HL-60 (cell line): ENCODE data around the gene MYCBP.

ENCODE experiments used
- DNase-seq, 2 experiments: peaks; one replicate each; pipeline ENCODE4 v3.0.0-alpha.2; 2010 to 2020; ENCODE audit warnings: low read depth in 1 of 2, low spot score in 1 of 2
- H3K27ac ChIP-seq: fragments of 250-450 bp; sonication (Bioruptor Pico); replicated peaks from 2 replicates; pipeline ENCODE4 v1.5.1; 2020; ENCODE audit warnings: mild to moderate bottlenecking, moderate library complexity
- H3K27me3 ChIP-seq: fragments of 250-450 bp; sonication (Bioruptor Pico); 2 replicates; pipeline ENCODE4 v1.5.1; 2021; ENCODE audit warnings: mild to moderate bottlenecking, moderate library complexity; ENCODE audit not compliant: insufficient read depth, poor library complexity, severe bottlenecking
- H3K4me3 ChIP-seq: replicated peaks from 2 replicates; pipeline ENCODE4 v1.5.1; 2011; ENCODE audit warnings: mild to moderate bottlenecking, control low read depth, low read length; ENCODE audit not compliant: insufficient read depth
- CTCF ChIP-seq: IDR thresholded peaks from one replicate; pipeline ENCODE4 v1.5.1; 2011; ENCODE audit warnings: low read length, control low read depth, inconsistent platforms; ENCODE audit not compliant: insufficient read depth
- GABPA ChIP-seq: IDR thresholded peaks from 2 replicates; pipeline ENCODE4 v1.6.1; 2012; ENCODE audit warnings: low read depth
- POLR2AphosphoS5 ChIP-seq: IDR thresholded peaks from 2 replicates; pipeline ENCODE4 v1.6.1; 2012; ENCODE audit warnings: low read depth
- SPI1 ChIP-seq: IDR thresholded peaks from 2 replicates; pipeline ENCODE4 v1.6.1; 2012; ENCODE audit warnings: low read depth, mild to moderate bottlenecking, borderline replicate concordance
- TF ChIP-seq, protein P1 (sequence below): IDR thresholded peaks from 2 replicates; pipeline ENCODE4 v1.6.1; 2012; ENCODE audit warnings: low read depth; ENCODE audit not compliant: insufficient replicate concordance

MYCBP gene

DNA sequence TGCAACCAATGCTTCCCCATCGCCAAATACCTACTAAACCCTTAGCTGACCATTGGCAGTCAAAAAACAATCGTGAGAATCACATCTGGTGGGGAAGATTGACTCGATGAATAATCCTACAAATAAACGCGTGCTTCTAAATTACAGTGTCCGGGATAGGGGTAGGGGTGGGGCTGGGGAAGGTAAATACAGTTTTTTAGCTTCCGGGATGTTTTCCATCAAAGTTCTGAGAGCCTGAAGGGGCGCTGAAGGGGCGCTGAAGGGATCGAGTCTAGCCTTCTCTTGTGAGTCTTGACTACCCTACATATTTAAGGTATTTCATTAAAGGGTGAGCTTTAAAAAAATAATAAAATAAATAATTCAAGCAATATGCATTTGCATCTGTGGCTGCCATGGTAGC lies 54.1 kb downstream of the MYCBP start:
- H3K27me3 ChIP-seq = no peaks in the 10 kb centered on the region

DNA sequence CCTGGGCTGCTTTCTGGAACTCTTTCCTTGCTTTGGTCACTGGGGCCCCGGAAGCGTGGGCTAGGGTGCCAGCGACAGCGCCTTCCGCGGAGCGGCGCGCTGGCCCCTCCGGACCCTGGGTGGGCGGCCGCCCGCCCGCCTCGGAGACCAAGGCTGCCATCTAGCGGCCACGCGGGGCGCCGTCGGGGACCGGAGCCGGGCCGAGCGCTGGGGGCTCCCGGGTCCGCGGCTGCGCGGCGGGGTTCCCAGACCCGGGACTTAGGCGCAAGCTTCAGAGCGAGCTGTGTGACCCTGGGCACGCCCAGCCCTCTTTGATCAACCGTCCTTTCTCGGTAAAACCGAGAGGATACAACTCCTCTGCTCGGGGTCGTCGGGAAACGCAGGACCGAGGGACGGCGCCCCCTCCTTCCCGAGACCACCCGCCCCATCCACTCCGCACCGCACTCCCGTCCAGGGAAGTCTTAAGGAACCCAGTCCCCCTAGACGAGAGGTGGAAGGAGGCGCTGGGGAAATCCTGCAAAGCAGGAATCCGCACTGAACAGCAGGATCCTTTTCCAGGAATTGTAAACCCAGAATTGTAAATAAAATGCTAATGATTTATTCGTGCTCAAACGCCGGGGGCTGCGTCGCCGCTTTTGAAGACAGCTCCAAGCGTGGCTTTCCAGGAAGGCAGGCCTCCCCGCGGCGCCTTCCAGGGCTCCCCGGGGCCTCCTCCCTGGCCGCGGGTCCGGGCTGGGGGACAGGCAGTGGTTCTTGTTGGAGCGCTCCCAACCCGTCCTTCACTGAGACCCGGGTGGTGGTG lies 54.8 kb downstream of the MYCBP start:
- peak in 1 of 2 experiments; percentile 22 for DNase-seq
- no peaks in the 10 kb centered on the region for H3K27me3 ChIP-seq
- H3K4me3 ChIP-seq = peak overlapping the region; percentile 2
- no peak for TF ChIP-seq GABPA
- peak; percentile 20 for TF ChIP-seq CTCF
- H3K27ac ChIP-seq = no peak overlapping the region; the same call in 1 of the 2 replicates

More for the DNA sequence above, 54.1 kb downstream of the MYCBP start:
- TF ChIP-seq, protein P1, sequence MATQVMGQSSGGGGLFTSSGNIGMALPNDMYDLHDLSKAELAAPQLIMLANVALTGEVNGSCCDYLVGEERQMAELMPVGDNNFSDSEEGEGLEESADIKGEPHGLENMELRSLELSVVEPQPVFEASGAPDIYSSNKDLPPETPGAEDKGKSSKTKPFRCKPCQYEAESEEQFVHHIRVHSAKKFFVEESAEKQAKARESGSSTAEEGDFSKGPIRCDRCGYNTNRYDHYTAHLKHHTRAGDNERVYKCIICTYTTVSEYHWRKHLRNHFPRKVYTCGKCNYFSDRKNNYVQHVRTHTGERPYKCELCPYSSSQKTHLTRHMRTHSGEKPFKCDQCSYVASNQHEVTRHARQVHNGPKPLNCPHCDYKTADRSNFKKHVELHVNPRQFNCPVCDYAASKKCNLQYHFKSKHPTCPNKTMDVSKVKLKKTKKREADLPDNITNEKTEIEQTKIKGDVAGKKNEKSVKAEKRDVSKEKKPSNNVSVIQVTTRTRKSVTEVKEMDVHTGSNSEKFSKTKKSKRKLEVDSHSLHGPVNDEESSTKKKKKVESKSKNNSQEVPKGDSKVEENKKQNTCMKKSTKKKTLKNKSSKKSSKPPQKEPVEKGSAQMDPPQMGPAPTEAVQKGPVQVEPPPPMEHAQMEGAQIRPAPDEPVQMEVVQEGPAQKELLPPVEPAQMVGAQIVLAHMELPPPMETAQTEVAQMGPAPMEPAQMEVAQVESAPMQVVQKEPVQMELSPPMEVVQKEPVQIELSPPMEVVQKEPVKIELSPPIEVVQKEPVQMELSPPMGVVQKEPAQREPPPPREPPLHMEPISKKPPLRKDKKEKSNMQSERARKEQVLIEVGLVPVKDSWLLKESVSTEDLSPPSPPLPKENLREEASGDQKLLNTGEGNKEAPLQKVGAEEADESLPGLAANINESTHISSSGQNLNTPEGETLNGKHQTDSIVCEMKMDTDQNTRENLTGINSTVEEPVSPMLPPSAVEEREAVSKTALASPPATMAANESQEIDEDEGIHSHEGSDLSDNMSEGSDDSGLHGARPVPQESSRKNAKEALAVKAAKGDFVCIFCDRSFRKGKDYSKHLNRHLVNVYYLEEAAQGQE = no peak
- no peak for TF ChIP-seq GABPA
- no peak for TF ChIP-seq CTCF
- no peak for TF ChIP-seq SPI1
- TF ChIP-seq POLR2AphosphoS5 = no peak
- no peak for DNase-seq
- H3K4me3 ChIP-seq = no peak overlapping the region
- H3K27ac ChIP-seq = no peak overlapping the region

- Histone ChIP-seq H3K27me3 (no peaks in the 10 kb centered on the region), H3K4me3 (no peak overlapping the region), H3K27ac (peak overlapping the region; percentile 60)
- no peak for DNase-seq
- TF ChIP-seq SPI1 (no peak), POLR2AphosphoS5 (no peak), CTCF (no peak), GABPA (no peak)
- TF ChIP-seq, protein P1 = no peak
Measured at GRCh38 chr1:38817267-38818174, 55.6 kb downstream of the MYCBP start.
